WTC11 (cell line): ENCODE results near the gene VASN. TPM values are rescaled to one million over a fixed set of nuclear protein-coding genes. Genes with fewer than 3 reads are reported as not detected.
A peak's percentile ranks its signal among the peaks of the same experiment; 100 is the strongest.

ENCODE experiments used
- ATAC-seq: fragments of 200-7000 bp; cut with Tn5 transposase; 2 replicates; pipeline ENCODE4 v1.10.0; 2021; ENCODE audit warnings: mild to moderate bottlenecking, moderate library complexity
- CTCF ChIA-PET: fragments of 300-600 bp; sonication (Branson Sonifier 250); formaldehyde crosslinking; loops from one replicate; lab custom pipeline; 2021; ENCODE audit warnings: antibody characterized with exemption; lab: Charles Lee
- POLR2A ChIA-PET: fragments of 350-600 bp; sonication (Branson Sonifier 250); formaldehyde crosslinking; loops from one replicate; lab custom pipeline; 2021; ENCODE audit warnings: antibody characterized with exemption; lab: Charles Lee
- DNase-seq: peaks from one replicate; pipeline ENCODE4 v3.0.0; 2021; ENCODE audit warnings: low spot score
- H3K27ac Mint-ChIP-seq: 2 replicates; pipeline ENCODE4 v1.8.0; 2021; ENCODE audit warnings: mixed read lengths
- H3K27me3 Mint-ChIP-seq: 2 replicates; pipeline ENCODE4 v1.8.0; 2021; ENCODE audit warnings: low read depth, mild to moderate bottlenecking, moderate library complexity, mixed read lengths
- H3K36me3 Mint-ChIP-seq: 2 replicates; pipeline ENCODE4 v1.8.0; 2021; ENCODE audit warnings: mixed read lengths
- H3K4me1 Mint-ChIP-seq: 2 replicates; pipeline ENCODE4 v1.8.0; 2022; ENCODE audit warnings: mixed read lengths
- H3K4me3 Mint-ChIP-seq: 2 replicates; pipeline ENCODE4 v1.8.0; 2021; ENCODE audit warnings: mild to moderate bottlenecking, moderate library complexity, mixed read lengths
- H3K9me3 Mint-ChIP-seq: 2 replicates; pipeline ENCODE4 v1.8.0; 2021; ENCODE audit warnings: mixed read lengths
- CBFB ChIP-seq: sonication (generic); formaldehyde crosslinking; IDR thresholded peaks from 2 replicates; pipeline ENCODE4 v1.8.1; 2022; ENCODE audit warnings: mild to moderate bottlenecking, low read depth, missing genetic modification reagents
- FOXK1 ChIP-seq: sonication (generic); formaldehyde crosslinking; IDR thresholded peaks from 2 replicates; pipeline ENCODE4 v1.8.0; 2022; ENCODE audit warnings: mild to moderate bottlenecking, moderate library complexity, missing genetic modification reagents
- GRHL2 ChIP-seq: fragments of 250-450 bp; sonication (Bioruptor Pico); IDR thresholded peaks from 2 replicates; pipeline ENCODE4 v1.8.0; 2022; ENCODE audit warnings: mild to moderate bottlenecking, moderate library complexity; ENCODE audit not compliant: insufficient replicate concordance, severe bottlenecking
- GTF2I ChIP-seq: fragments of 250-450 bp; sonication (Bioruptor Pico); conservative IDR thresholded peaks from 2 replicates; pipeline ENCODE4 v1.4.0; 2021; ENCODE audit warnings: mild to moderate bottlenecking
- KAT7 ChIP-seq: sonication (generic); formaldehyde crosslinking; IDR thresholded peaks from 2 replicates; pipeline ENCODE4 v1.8.1; 2023; ENCODE audit warnings: missing genetic modification reagents, mild to moderate bottlenecking, borderline replicate concordance
- MXD4 ChIP-seq: fragments of 250-450 bp; sonication (Bioruptor Pico); IDR thresholded peaks from 2 replicates; pipeline ENCODE4 v1.8.0; 2021; ENCODE audit warnings: mild to moderate bottlenecking, moderate library complexity, borderline replicate concordance
- MYBL2 ChIP-seq: sonication (generic); formaldehyde crosslinking; IDR thresholded peaks from 2 replicates; pipeline ENCODE4 v1.8.1; 2023; ENCODE audit warnings: mild to moderate bottlenecking, moderate library complexity, missing genetic modification reagents
- NR1H2 ChIP-seq: sonication (generic); formaldehyde crosslinking; IDR thresholded peaks from 2 replicates; pipeline ENCODE4 v1.9.0; 2021; ENCODE audit warnings: mild to moderate bottlenecking, moderate library complexity, missing genetic modification reagents
- RORB ChIP-seq: fragments of 250-450 bp; sonication (Bioruptor Pico); IDR thresholded peaks from 2 replicates; pipeline ENCODE4 v1.9.0; 2021; ENCODE audit warnings: mild to moderate bottlenecking
- SMAD3 ChIP-seq: sonication (generic); formaldehyde crosslinking; IDR thresholded peaks from 2 replicates; pipeline ENCODE4 v1.8.0; 2022; ENCODE audit warnings: missing genetic modification reagents, mild to moderate bottlenecking, borderline replicate concordance
- SOX15 ChIP-seq: fragments of 250-450 bp; sonication (Bioruptor Pico); IDR thresholded peaks from 2 replicates; pipeline ENCODE4 v1.9.0; 2021; ENCODE audit warnings: mild to moderate bottlenecking
- SP1 ChIP-seq: sonication (generic); formaldehyde crosslinking; conservative IDR thresholded peaks from 2 replicates; pipeline ENCODE4 v1.8.1; 2022; ENCODE audit warnings: missing genetic modification reagents
- TP53 ChIP-seq: sonication (generic); formaldehyde crosslinking; IDR thresholded peaks from 2 replicates; pipeline ENCODE4 v1.8.1; 2023; ENCODE audit warnings: mild to moderate bottlenecking, missing genetic modification reagents
- ZBTB21 ChIP-seq: sonication (generic); formaldehyde crosslinking; IDR thresholded peaks from 2 replicates; pipeline ENCODE4 v1.8.1; 2023; ENCODE audit warnings: mild to moderate bottlenecking, missing genetic modification reagents, borderline replicate concordance
- ZNF121 ChIP-seq: sonication (generic); formaldehyde crosslinking; IDR thresholded peaks from 2 replicates; pipeline ENCODE4 v1.8.0; 2023; ENCODE audit warnings: missing genetic modification reagents
- ZNF138 ChIP-seq: sonication (generic); formaldehyde crosslinking; conservative IDR thresholded peaks from 2 replicates; pipeline ENCODE4 v1.8.1; 2022; ENCODE audit warnings: mild to moderate bottlenecking, moderate library complexity, missing genetic modification reagents
- ZNF671 ChIP-seq: fragments of 250-450 bp; sonication (Bioruptor Pico); IDR thresholded peaks from 2 replicates; pipeline ENCODE4 v1.8.0; 2021; ENCODE audit warnings: mild to moderate bottlenecking
- total RNA-seq: library from RNA; stranded (reverse); gene quantifications from 3 replicates; pipeline ENCODE4 v1.2.3, GENCODE V29; 2021
- TF ChIP-seq, protein P1 (sequence below): sonication (generic); formaldehyde crosslinking; IDR thresholded peaks from 2 replicates; pipeline ENCODE4 v1.8.1; 2022; ENCODE audit warnings: missing genetic modification reagents, borderline replicate concordance
- TF ChIP-seq, protein P2 (sequence below): sonication (generic); formaldehyde crosslinking; IDR thresholded peaks from 2 replicates; pipeline ENCODE4 v1.8.0; 2022; ENCODE audit warnings: mild to moderate bottlenecking, missing genetic modification reagents
- TF ChIP-seq, protein P3 (sequence below): sonication (generic); formaldehyde crosslinking; IDR thresholded peaks from 2 replicates; pipeline ENCODE4 v1.8.0; 2022; ENCODE audit warnings: mild to moderate bottlenecking, missing genetic modification reagents
- TF ChIP-seq, protein P4 (sequence below): fragments of 200-600 bp; IDR thresholded peaks from 2 replicates; pipeline ENCODE4 v1.8.0; 2022; ENCODE audit warnings: antibody characterized with exemption
- TF ChIP-seq, protein P5 (sequence below): sonication (generic); formaldehyde crosslinking; IDR thresholded peaks from 2 replicates; pipeline ENCODE4 v1.8.1; 2022; ENCODE audit warnings: low read depth, missing genetic modification reagents, borderline replicate concordance

VASN gene
- total RNA-seq, 1 experiment from 2014 or later, result 8.0 TPM

DNA sequence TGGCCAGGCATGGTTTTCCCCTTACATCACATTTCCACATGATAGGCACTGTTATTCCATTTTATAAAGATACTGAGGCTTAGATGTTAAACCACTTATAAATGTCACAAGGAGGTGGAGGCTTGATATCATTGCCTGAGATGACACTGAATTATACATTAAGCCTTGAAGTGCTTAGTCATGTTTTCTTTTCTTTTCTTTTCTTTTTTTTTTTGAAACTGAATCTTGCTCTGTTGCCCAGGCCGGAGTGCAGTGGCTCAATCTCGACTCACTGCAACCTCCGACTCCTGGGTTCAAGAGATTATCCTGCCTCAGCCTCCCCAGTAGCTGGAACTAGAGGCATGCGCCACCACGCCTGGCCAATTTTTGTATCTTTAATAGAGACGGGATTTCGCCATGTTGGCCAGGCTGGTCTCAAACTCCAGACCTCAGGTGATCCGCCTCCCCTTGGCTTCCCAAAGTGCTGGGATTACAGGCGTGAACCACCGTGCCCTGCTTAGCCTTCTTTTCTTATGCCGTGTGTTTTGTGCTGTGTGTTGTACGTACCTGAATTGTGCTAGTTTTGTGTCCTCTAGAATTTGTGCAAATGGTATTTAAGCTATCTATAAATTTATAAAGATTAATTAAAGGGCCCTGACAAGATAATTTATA, 55.2 kb downstream of the VASN start:
- peaks cover 18% of the 10 kb centered on the region for H3K4me1 Mint-ChIP-seq
- peaks cover 22% of the 10 kb centered on the region for H3K36me3 Mint-ChIP-seq
- ATAC-seq (no peak), DNase-seq (no peak)
- CTCF ChIA-PET, result interaction anchor here (1.2 kb wide), 1 partner anchor 68 kb away, joined by 3 read pairs; no protein-coding TSS in a partner anchor
- no peaks in the 10 kb centered on the region for H3K27me3 Mint-ChIP-seq
- H3K27ac Mint-ChIP-seq, result peak overlapping the region; percentile 91
- TF ChIP-seq SMAD3 (CRISPR knock-in tag) (no peak), FOXK1 (CRISPR knock-in tag) (no peak), MYBL2 (CRISPR knock-in tag) (no peak), GTF2I (CRISPR knock-in tag) (no peak), RORB (CRISPR knock-in tag) (no peak), SOX15 (CRISPR knock-in tag) (no peak), KAT7 (CRISPR knock-in tag) (no peak)
- TF ChIP-seq, protein P1, sequence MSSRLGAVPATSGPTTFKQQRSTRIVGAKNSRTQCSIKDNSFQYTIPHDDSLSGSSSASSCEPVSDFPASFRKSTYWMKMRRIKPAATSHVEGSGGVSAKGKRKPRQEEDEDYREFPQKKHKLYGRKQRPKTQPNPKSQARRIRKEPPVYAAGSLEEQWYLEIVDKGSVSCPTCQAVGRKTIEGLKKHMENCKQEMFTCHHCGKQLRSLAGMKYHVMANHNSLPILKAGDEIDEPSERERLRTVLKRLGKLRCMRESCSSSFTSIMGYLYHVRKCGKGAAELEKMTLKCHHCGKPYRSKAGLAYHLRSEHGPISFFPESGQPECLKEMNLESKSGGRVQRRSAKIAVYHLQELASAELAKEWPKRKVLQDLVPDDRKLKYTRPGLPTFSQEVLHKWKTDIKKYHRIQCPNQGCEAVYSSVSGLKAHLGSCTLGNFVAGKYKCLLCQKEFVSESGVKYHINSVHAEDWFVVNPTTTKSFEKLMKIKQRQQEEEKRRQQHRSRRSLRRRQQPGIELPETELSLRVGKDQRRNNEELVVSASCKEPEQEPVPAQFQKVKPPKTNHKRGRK (CRISPR knock-in tag), result no peak
- TF ChIP-seq, protein P2, sequence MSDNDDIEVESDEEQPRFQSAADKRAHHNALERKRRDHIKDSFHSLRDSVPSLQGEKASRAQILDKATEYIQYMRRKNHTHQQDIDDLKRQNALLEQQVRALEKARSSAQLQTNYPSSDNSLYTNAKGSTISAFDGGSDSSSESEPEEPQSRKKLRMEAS (CRISPR knock-in tag), result no peak
- TF ChIP-seq, protein P3, sequence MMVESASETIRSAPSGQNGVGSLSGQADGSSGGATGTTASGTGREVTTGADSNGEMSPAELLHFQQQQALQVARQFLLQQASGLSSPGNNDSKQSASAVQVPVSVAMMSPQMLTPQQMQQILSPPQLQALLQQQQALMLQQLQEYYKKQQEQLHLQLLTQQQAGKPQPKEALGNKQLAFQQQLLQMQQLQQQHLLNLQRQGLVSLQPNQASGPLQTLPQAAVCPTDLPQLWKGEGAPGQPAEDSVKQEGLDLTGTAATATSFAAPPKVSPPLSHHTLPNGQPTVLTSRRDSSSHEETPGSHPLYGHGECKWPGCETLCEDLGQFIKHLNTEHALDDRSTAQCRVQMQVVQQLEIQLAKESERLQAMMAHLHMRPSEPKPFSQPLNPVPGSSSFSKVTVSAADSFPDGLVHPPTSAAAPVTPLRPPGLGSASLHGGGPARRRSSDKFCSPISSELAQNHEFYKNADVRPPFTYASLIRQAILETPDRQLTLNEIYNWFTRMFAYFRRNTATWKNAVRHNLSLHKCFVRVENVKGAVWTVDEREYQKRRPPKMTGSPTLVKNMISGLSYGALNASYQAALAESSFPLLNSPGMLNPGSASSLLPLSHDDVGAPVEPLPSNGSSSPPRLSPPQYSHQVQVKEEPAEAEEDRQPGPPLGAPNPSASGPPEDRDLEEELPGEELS (CRISPR knock-in tag), result no peak
- H3K9me3 Mint-ChIP-seq, result no peaks in the 10 kb centered on the region
- POLR2A ChIA-PET, result no interaction called here
- peak overlapping the region; percentile 95 for H3K4me3 Mint-ChIP-seq

DNA sequence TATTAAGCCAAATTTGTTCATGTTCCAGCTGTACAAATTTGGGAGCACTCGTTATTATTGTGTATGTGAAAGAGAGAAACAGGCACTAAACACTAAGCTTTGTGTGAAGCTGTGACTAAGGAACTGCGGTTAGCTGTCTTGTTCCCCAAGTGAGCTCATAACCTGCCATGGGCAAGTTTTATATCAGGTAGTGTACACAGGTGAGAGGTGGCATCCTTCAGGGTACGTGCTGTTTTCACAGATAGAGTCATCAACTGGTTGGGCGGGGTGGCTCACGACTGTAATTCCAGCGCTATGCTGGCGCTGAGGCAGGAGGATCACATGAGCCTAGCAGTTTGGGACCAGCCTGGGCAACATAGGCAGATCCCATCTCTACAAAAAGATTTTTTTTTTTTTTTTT, 56.9 kb downstream of the VASN start:
- CTCF ChIA-PET, result interaction anchor here (0.9 kb wide), 1 partner anchor 24 kb away, joined by 5 read pairs; no protein-coding TSS in a partner anchor
- no peak overlapping the region for H3K4me3 Mint-ChIP-seq
- POLR2A ChIA-PET, result no interaction called here
- DNase-seq (no peak), ATAC-seq (no peak)
- H3K27me3 Mint-ChIP-seq, result no peaks in the 10 kb centered on the region
- peaks cover 23% of the 10 kb centered on the region for H3K36me3 Mint-ChIP-seq
- no peak overlapping the region for H3K27ac Mint-ChIP-seq
- no peaks in the 10 kb centered on the region for H3K9me3 Mint-ChIP-seq
- TF ChIP-seq ZNF121 (peak; percentile 43; the same call in 1 of the 2 replicates), SOX15 (CRISPR knock-in tag) (no peak)
- TF ChIP-seq, all 79 proteins: peak for 1
- peaks cover 18% of the 10 kb centered on the region for H3K4me1 Mint-ChIP-seq

DNA sequence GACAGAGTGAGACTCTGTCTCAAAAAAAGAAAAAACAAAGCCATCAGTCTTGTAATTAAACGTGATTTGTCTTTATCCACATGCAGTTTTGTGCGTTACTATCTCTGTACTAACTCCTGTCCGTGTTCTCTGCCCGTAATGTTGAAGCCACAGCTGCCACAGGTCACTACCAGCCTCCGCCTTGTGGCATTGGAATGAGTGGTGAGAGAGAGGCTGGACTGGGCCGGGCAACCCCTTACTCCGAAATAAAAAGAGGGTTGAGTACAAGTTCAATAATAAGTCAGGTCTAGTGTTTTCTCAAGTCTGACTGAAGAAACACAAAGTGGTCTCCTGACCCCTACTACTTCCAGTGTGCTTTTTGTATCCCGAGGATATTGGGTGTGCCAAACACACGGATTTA, 59.4 kb downstream of the VASN start:
- Mint-ChIP-seq H3K27me3 (no peaks in the 10 kb centered on the region), H3K9me3 (no peaks in the 10 kb centered on the region), H3K4me3 (no peak overlapping the region), H3K36me3 (peaks cover 36% of the 10 kb centered on the region), H3K4me1 (peaks cover 13% of the 10 kb centered on the region), H3K27ac (no peak overlapping the region)
- POLR2A ChIA-PET, result no interaction called here
- CTCF ChIA-PET, result no interaction called here
- ATAC-seq, result no peak
- no peak for DNase-seq
- no peak for TF ChIP-seq TP53 (CRISPR knock-in tag)
- no peak for TF ChIP-seq ZNF671
- no peak for TF ChIP-seq ZBTB21 (CRISPR knock-in tag)
- TF ChIP-seq CBFB (CRISPR knock-in tag), result no peak
- TF ChIP-seq, protein P4, sequence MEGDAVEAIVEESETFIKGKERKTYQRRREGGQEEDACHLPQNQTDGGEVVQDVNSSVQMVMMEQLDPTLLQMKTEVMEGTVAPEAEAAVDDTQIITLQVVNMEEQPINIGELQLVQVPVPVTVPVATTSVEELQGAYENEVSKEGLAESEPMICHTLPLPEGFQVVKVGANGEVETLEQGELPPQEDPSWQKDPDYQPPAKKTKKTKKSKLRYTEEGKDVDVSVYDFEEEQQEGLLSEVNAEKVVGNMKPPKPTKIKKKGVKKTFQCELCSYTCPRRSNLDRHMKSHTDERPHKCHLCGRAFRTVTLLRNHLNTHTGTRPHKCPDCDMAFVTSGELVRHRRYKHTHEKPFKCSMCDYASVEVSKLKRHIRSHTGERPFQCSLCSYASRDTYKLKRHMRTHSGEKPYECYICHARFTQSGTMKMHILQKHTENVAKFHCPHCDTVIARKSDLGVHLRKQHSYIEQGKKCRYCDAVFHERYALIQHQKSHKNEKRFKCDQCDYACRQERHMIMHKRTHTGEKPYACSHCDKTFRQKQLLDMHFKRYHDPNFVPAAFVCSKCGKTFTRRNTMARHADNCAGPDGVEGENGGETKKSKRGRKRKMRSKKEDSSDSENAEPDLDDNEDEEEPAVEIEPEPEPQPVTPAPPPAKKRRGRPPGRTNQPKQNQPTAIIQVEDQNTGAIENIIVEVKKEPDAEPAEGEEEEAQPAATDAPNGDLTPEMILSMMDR, result no peak
- TF ChIP-seq SP1 (CRISPR knock-in tag), result no peak
- TF ChIP-seq, protein P1 (CRISPR knock-in tag), result no peak
- no peak for TF ChIP-seq GRHL2
- TF ChIP-seq ZNF138 (CRISPR knock-in tag), result no peak
- no peak for TF ChIP-seq MXD4
- TF ChIP-seq NR1H2 (CRISPR knock-in tag), result no peak
- TF ChIP-seq, protein P5, sequence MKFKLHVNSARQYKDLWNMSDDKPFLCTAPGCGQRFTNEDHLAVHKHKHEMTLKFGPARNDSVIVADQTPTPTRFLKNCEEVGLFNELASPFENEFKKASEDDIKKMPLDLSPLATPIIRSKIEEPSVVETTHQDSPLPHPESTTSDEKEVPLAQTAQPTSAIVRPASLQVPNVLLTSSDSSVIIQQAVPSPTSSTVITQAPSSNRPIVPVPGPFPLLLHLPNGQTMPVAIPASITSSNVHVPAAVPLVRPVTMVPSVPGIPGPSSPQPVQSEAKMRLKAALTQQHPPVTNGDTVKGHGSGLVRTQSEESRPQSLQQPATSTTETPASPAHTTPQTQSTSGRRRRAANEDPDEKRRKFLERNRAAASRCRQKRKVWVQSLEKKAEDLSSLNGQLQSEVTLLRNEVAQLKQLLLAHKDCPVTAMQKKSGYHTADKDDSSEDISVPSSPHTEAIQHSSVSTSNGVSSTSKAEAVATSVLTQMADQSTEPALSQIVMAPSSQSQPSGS (CRISPR knock-in tag), result no peak
